ENCODE results near the gene IGFBP2.
A peak's percentile ranks its signal among the peaks of the same experiment; 100 is the strongest.

The IGFBP2 gene

GRCh38 chr2:216690456-216690852 is 57.2 kb downstream of the IGFBP2 start:
- H3K9me3 Mint-ChIP-seq = no peaks in the 10 kb centered on the region
- no peak overlapping the region for H3K4me3 Mint-ChIP-seq

GRCh38 chr2:216690853-216691741 is 57.9 kb downstream of the IGFBP2 start:
- peak overlapping the region; percentile 71 for H3K4me3 Mint-ChIP-seq
- no peaks in the 10 kb centered on the region for H3K36me3 Mint-ChIP-seq (ENCODE audit: low read depth)
- H3K9me3 Mint-ChIP-seq = no peaks in the 10 kb centered on the region
- peaks cover 60% of the 10 kb centered on the region for H3K27me3 Mint-ChIP-seq
- peaks cover 36% of the 10 kb centered on the region for H3K4me1 Mint-ChIP-seq (ENCODE audit: low read depth)
- no peak overlapping the region for H3K27ac Mint-ChIP-seq

More at GRCh38 chr2:216690456-216690852, 57.2 kb downstream of the IGFBP2 start:
- Mint-ChIP-seq H3K27ac (no peak overlapping the region), H3K27me3 (peaks cover 60% of the 10 kb centered on the region), H3K4me1 (ENCODE audit: low read depth) (peaks cover 36% of the 10 kb centered on the region), H3K36me3 (ENCODE audit: low read depth) (no peaks in the 10 kb centered on the region)

- Mint-ChIP-seq H3K27ac (peak overlapping the region; percentile 76), H3K4me3 (peak overlapping the region; percentile 87), H3K27me3 (peaks cover 60% of the 10 kb centered on the region), H3K9me3 (no peaks in the 10 kb centered on the region), H3K36me3 (ENCODE audit: low read depth) (no peaks in the 10 kb centered on the region), H3K4me1 (ENCODE audit: low read depth) (peaks cover 36% of the 10 kb centered on the region)
Measured at GRCh38 chr2:216692636-216693413, 59.6 kb downstream of the IGFBP2 start.

- H3K4me3 Mint-ChIP-seq = peak overlapping the region; percentile 55
- peaks cover 60% of the 10 kb centered on the region for H3K27me3 Mint-ChIP-seq
- no peaks in the 10 kb centered on the region for H3K36me3 Mint-ChIP-seq (ENCODE audit: low read depth)
- H3K27ac Mint-ChIP-seq = no peak overlapping the region
- peaks cover 36% of the 10 kb centered on the region for H3K4me1 Mint-ChIP-seq (ENCODE audit: low read depth)
- H3K9me3 Mint-ChIP-seq = no peaks in the 10 kb centered on the region
Measured at GRCh38 chr2:216693414-216694080, 60.3 kb downstream of the IGFBP2 start.

GRCh38 chr2:216694082-216694825 is 61.0 kb downstream of the IGFBP2 start:
- H3K4me1 Mint-ChIP-seq (ENCODE audit: low read depth) = peaks cover 36% of the 10 kb centered on the region
- H3K27ac Mint-ChIP-seq = no peak overlapping the region
- peaks cover 56% of the 10 kb centered on the region for H3K27me3 Mint-ChIP-seq
- H3K9me3 Mint-ChIP-seq = no peaks in the 10 kb centered on the region
- H3K36me3 Mint-ChIP-seq (ENCODE audit: low read depth) = no peaks in the 10 kb centered on the region
- H3K4me3 Mint-ChIP-seq = peak overlapping the region; percentile 55

GRCh38 chr2:216694826-216695217 is 61.6 kb downstream of the IGFBP2 start:
- Mint-ChIP-seq H3K4me1 (ENCODE audit: low read depth) (peaks cover 36% of the 10 kb centered on the region), H3K4me3 (no peak overlapping the region), H3K27me3 (peaks cover 51% of the 10 kb centered on the region), H3K9me3 (no peaks in the 10 kb centered on the region), H3K36me3 (ENCODE audit: low read depth) (no peaks in the 10 kb centered on the region), H3K27ac (no peak overlapping the region)

- Mint-ChIP-seq H3K36me3 (ENCODE audit: low read depth) (no peaks in the 10 kb centered on the region), H3K27ac (no peak within 1 kb of the TSS), H3K4me1 (ENCODE audit: low read depth) (peaks cover 36% of the 10 kb centered on the region), H3K27me3 (peaks cover 46% of the 10 kb centered on the region), H3K9me3 (no peaks in the 10 kb centered on the region), H3K4me3 (peak within 1 kb of the TSS; percentile 55)
Measured at GRCh38 chr2:216695401-216695821, 62.2 kb downstream of the IGFBP2 start, which contains the start of gene IGFBP5. TSS of gene IGFBP5 (minus strand) at chr2:216695549. CDS start at chr2:216694775, 774 bp downstream.

GRCh38 chr2:216696321-216696720 is 63.1 kb downstream of the IGFBP2 start:
- peaks cover 40% of the 10 kb centered on the region for H3K27me3 Mint-ChIP-seq
- H3K27ac Mint-ChIP-seq = no peak overlapping the region
- no peaks in the 10 kb centered on the region for H3K9me3 Mint-ChIP-seq
- H3K36me3 Mint-ChIP-seq (ENCODE audit: low read depth) = no peaks in the 10 kb centered on the region
- no peak overlapping the region for H3K4me3 Mint-ChIP-seq
- peaks cover 31% of the 10 kb centered on the region for H3K4me1 Mint-ChIP-seq (ENCODE audit: low read depth)

GRCh38 chr2:216696751-216697560 is 63.7 kb downstream of the IGFBP2 start:
- Mint-ChIP-seq H3K4me1 (ENCODE audit: low read depth) (peaks cover 27% of the 10 kb centered on the region), H3K9me3 (no peaks in the 10 kb centered on the region), H3K27ac (no peak overlapping the region), H3K27me3 (peaks cover 41% of the 10 kb centered on the region), H3K4me3 (no peak overlapping the region), H3K36me3 (ENCODE audit: low read depth) (no peaks in the 10 kb centered on the region)

- peaks cover 38% of the 10 kb centered on the region for H3K27me3 Mint-ChIP-seq
- H3K36me3 Mint-ChIP-seq (ENCODE audit: low read depth) = no peaks in the 10 kb centered on the region
Measured at GRCh38 chr2:216698293-216698692, 65.1 kb downstream of the IGFBP2 start.

GRCh38 chr2:216698895-216699294 is 65.7 kb downstream of the IGFBP2 start:
- H3K27me3 Mint-ChIP-seq = peaks cover 34% of the 10 kb centered on the region
- H3K36me3 Mint-ChIP-seq (ENCODE audit: low read depth) = no peaks in the 10 kb centered on the region
- H3K4me1 Mint-ChIP-seq (ENCODE audit: low read depth) = peaks cover 10% of the 10 kb centered on the region
- H3K9me3 Mint-ChIP-seq = no peaks in the 10 kb centered on the region
- no peak overlapping the region for H3K27ac Mint-ChIP-seq
- no peak overlapping the region for H3K4me3 Mint-ChIP-seq

More at GRCh38 chr2:216698293-216698692, 65.1 kb downstream of the IGFBP2 start:
- H3K9me3 Mint-ChIP-seq = no peaks in the 10 kb centered on the region
- peaks cover 16% of the 10 kb centered on the region for H3K4me1 Mint-ChIP-seq (ENCODE audit: low read depth)
- no peak overlapping the region for H3K27ac Mint-ChIP-seq
- no peak overlapping the region for H3K4me3 Mint-ChIP-seq

GRCh38 chr2:216700088-216700567 is 66.9 kb downstream of the IGFBP2 start:
- H3K4me3 Mint-ChIP-seq = no peak overlapping the region
- H3K27ac Mint-ChIP-seq = no peak overlapping the region
- no peaks in the 10 kb centered on the region for H3K36me3 Mint-ChIP-seq (ENCODE audit: low read depth)
- peaks cover 25% of the 10 kb centered on the region for H3K27me3 Mint-ChIP-seq
- H3K9me3 Mint-ChIP-seq = no peaks in the 10 kb centered on the region
- no peaks in the 10 kb centered on the region for H3K4me1 Mint-ChIP-seq (ENCODE audit: low read depth)

GRCh38 chr2:216700781-216701180 is 67.6 kb downstream of the IGFBP2 start:
- Mint-ChIP-seq H3K4me1 (ENCODE audit: low read depth) (no peaks in the 10 kb centered on the region), H3K27me3 (peaks cover 22% of the 10 kb centered on the region), H3K36me3 (ENCODE audit: low read depth) (no peaks in the 10 kb centered on the region), H3K4me3 (no peak overlapping the region), H3K27ac (no peak overlapping the region), H3K9me3 (no peaks in the 10 kb centered on the region)
